SU-DHL-6 (cell line): ENCODE results near the gene SNRPE.

Source experiments
- H2AFZ ChIP-seq: fragments of 200-600 bp; sonication (generic); 2 replicates; pipeline ENCODE4 v1.6.1; 2014; ENCODE audit warnings: low read depth, mild to moderate bottlenecking, moderate library complexity, mixed read lengths, antibody characterized with exemption, low read length; ENCODE audit not compliant: severe bottlenecking
- H3F3A ChIP-seq: fragments of 200-600 bp; shearing (Covaris generic); 2 replicates; pipeline ENCODE4 v1.6.0; 2016; ENCODE audit warnings: antibody characterized with exemption, mild to moderate bottlenecking; ENCODE audit not compliant: insufficient read depth
- H3K27ac ChIP-seq: fragments of 200-600 bp; sonication (generic); 2 replicates; pipeline ENCODE4 v1.5.1; 2016; ENCODE audit warnings: low read depth, mild to moderate bottlenecking, low read length, moderate library complexity, mixed read lengths
- H3K27me3 ChIP-seq: fragments of 200-600 bp; sonication (generic), shearing (Covaris generic); 2 replicates; pipeline ENCODE4 v1.6.0; 2014; ENCODE audit warnings: mild to moderate bottlenecking, low read length
- H3K36me3 ChIP-seq: fragments of 200-600 bp; sonication (generic); 2 replicates; pipeline ENCODE4 v1.6.1; 2014; ENCODE audit warnings: mild to moderate bottlenecking, low read length, mixed read lengths
- H3K4me2 ChIP-seq: fragments of 300-600, 200-600 bp; shearing (Covaris generic), sonication (generic); 2 replicates; pipeline ENCODE4 v1.6.0; 2014; ENCODE audit warnings: low read length, low read depth, mild to moderate bottlenecking; ENCODE audit not compliant: poor library complexity, severe bottlenecking
- H3K4me3 ChIP-seq: fragments of 200-600 bp; sonication (generic); 2 replicates; pipeline ENCODE4 v1.5.1; 2014; ENCODE audit warnings: antibody characterized with exemption, low read length, mild to moderate bottlenecking, mixed read lengths; ENCODE audit not compliant: insufficient read depth, poor library complexity, severe bottlenecking
- H3K79me2 ChIP-seq: fragments of 200-600 bp; sonication (generic); 2 replicates; pipeline ENCODE4 v1.6.1; 2014; ENCODE audit warnings: mild to moderate bottlenecking, low read length, moderate library complexity; ENCODE audit not compliant: insufficient read depth
- H3K9ac ChIP-seq: fragments of 200-600 bp; sonication (generic); 2 replicates; pipeline ENCODE4 v1.7.0; 2014; ENCODE audit warnings: mild to moderate bottlenecking, low read length
- H3K9me2 ChIP-seq: fragments of 200-600 bp; sonication (generic); replicated peaks from 2 replicates; pipeline ENCODE4 v1.6.1; 2014; ENCODE audit warnings: low read length; ENCODE audit not compliant: insufficient read depth
- H3K9me3 ChIP-seq: fragments of 200-600 bp; sonication (generic); 2 replicates; pipeline ENCODE4 v1.6.1; 2014; ENCODE audit warnings: low read length, mixed read lengths; ENCODE audit not compliant: insufficient read depth
- H4K20me1 ChIP-seq: fragments of 200-600 bp; sonication (generic); 2 replicates; pipeline ENCODE4 v1.6.1; 2014; ENCODE audit warnings: low read depth, mild to moderate bottlenecking, antibody characterized with exemption, low read length, moderate library complexity, mixed read lengths
- EZH2phosphoT487 ChIP-seq: fragments of 200-600 bp; sonication (generic), shearing (Covaris generic); conservative IDR thresholded peaks from 2 replicates; pipeline ENCODE4 v1.6.1; 2018; ENCODE audit warnings: mild to moderate bottlenecking, antibody characterized with exemption, low read length, moderate library complexity, mixed read lengths
- TF ChIP-seq, protein P1 (sequence below): fragments of 200-600 bp; sonication (generic); IDR thresholded peaks from one replicate; pipeline ENCODE4 v1.5.1; 2017; ENCODE audit warnings: antibody characterized with exemption, mild to moderate bottlenecking, low read length, moderate library complexity; ENCODE audit not compliant: insufficient read depth, poor library complexity, severe bottlenecking

SNRPE gene

GRCh38 chr1:203858055-203858454 lies 3.3 kb upstream of the SNRPE start:
- no peak overlapping the region for H3K27ac ChIP-seq
- no peaks in the 10 kb centered on the region for H3K9me3 ChIP-seq
- peaks cover 22% of the 10 kb centered on the region for H3F3A ChIP-seq

DNA sequence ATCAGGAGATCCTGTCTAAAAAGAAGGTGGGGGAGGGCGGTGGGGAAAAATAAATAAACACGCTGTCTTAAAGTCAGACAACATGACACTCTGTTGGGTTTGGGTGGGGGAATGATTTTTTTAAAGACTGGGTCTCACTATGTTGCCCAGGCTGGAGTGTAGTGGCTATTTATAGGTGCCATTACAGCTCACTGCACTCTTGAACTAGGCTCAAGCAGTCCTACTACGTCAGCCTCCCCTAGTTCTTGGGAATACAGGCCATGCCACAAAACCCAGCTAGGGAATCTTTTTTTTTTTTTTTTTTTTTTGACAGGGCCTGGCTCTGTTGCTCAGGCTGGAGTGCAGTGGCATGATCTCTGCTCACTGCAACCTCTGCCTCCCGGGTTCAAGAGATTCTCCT lies 2.4 kb upstream of the SNRPE start:
- H3K4me3 ChIP-seq = no peak overlapping the region
- H3K9me3 ChIP-seq = no peaks in the 10 kb centered on the region
- no peak overlapping the region for H2AFZ ChIP-seq
- TF ChIP-seq EZH2phosphoT487 = no peak
- TF ChIP-seq, protein P1, sequence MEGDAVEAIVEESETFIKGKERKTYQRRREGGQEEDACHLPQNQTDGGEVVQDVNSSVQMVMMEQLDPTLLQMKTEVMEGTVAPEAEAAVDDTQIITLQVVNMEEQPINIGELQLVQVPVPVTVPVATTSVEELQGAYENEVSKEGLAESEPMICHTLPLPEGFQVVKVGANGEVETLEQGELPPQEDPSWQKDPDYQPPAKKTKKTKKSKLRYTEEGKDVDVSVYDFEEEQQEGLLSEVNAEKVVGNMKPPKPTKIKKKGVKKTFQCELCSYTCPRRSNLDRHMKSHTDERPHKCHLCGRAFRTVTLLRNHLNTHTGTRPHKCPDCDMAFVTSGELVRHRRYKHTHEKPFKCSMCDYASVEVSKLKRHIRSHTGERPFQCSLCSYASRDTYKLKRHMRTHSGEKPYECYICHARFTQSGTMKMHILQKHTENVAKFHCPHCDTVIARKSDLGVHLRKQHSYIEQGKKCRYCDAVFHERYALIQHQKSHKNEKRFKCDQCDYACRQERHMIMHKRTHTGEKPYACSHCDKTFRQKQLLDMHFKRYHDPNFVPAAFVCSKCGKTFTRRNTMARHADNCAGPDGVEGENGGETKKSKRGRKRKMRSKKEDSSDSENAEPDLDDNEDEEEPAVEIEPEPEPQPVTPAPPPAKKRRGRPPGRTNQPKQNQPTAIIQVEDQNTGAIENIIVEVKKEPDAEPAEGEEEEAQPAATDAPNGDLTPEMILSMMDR = no peak
- peaks cover 22% of the 10 kb centered on the region for H3F3A ChIP-seq
- H3K9me2 ChIP-seq = no peaks in the 10 kb centered on the region
- peaks cover 26% of the 10 kb centered on the region for H3K79me2 ChIP-seq
- H3K36me3 ChIP-seq = peaks cover 11% of the 10 kb centered on the region; the same call in 1 of the 2 replicates
- H3K27ac ChIP-seq = no peak overlapping the region
- no peak overlapping the region for H3K4me2 ChIP-seq
- H3K27me3 ChIP-seq = no peaks in the 10 kb centered on the region
- H3K9ac ChIP-seq = no peak overlapping the region
- H4K20me1 ChIP-seq = no peaks in the 10 kb centered on the region; the same call in 1 of the 2 replicates

More at GRCh38 chr1:203858055-203858454, 3.3 kb upstream of the SNRPE start:
- H3K79me2 ChIP-seq = peaks cover 17% of the 10 kb centered on the region
- H4K20me1 ChIP-seq = no peaks in the 10 kb centered on the region; the same call in 1 of the 2 replicates
- TF ChIP-seq, protein P1 = no peak
- no peak for TF ChIP-seq EZH2phosphoT487
- no peaks in the 10 kb centered on the region for H3K9me2 ChIP-seq
- no peak overlapping the region for H3K9ac ChIP-seq
- H3K4me2 ChIP-seq = no peak overlapping the region
- H3K27me3 ChIP-seq = no peaks in the 10 kb centered on the region
- peaks cover 12% of the 10 kb centered on the region; the same call in 1 of the 2 replicates for H3K36me3 ChIP-seq
- H2AFZ ChIP-seq = no peak overlapping the region
- no peak overlapping the region for H3K4me3 ChIP-seq

- no peak overlapping the region for H3K27ac ChIP-seq
- no peaks in the 10 kb centered on the region for H3K9me3 ChIP-seq
- H4K20me1 ChIP-seq = no peaks in the 10 kb centered on the region; the same call in 1 of the 2 replicates
- peak overlapping the region; percentile 97; the same call in 1 of the 2 replicates for H3K9ac ChIP-seq
- H2AFZ ChIP-seq = peak overlapping the region; percentile 73
- no peaks in the 10 kb centered on the region for H3K27me3 ChIP-seq
- no peaks in the 10 kb centered on the region for H3K9me2 ChIP-seq
- peaks cover 35% of the 10 kb centered on the region for H3K79me2 ChIP-seq
- TF ChIP-seq EZH2phosphoT487 = no peak
- TF ChIP-seq, protein P1 = no peak
- peak overlapping the region; percentile 19 for H3K4me3 ChIP-seq
- peak overlapping the region; percentile 38 for H3K4me2 ChIP-seq
- peaks cover 19% of the 10 kb centered on the region for H3F3A ChIP-seq
- H3K36me3 ChIP-seq = peaks cover 12% of the 10 kb centered on the region; the same call in 1 of the 2 replicates
Observed at GRCh38 chr1:203860396-203861025, 888 bp upstream of the SNRPE start.
